HG03432 (cell line): Measurements from ENCODE around the gene RCC1.
"Not testable (repeated sequence)": the region's sequence is repeated elsewhere in the genome, so short reads cannot be mapped to it uniquely, and the experiment has no call there.

Experiments used
- ATAC-seq: cut with Tn5 transposase; IDR thresholded peaks from one replicate; pipeline ENCODE4 v1.9.1; 2021; ENCODE audit warnings: mild to moderate bottlenecking, moderate library complexity; ENCODE audit not compliant: unreplicated experiment

The RCC1 gene, protein sequence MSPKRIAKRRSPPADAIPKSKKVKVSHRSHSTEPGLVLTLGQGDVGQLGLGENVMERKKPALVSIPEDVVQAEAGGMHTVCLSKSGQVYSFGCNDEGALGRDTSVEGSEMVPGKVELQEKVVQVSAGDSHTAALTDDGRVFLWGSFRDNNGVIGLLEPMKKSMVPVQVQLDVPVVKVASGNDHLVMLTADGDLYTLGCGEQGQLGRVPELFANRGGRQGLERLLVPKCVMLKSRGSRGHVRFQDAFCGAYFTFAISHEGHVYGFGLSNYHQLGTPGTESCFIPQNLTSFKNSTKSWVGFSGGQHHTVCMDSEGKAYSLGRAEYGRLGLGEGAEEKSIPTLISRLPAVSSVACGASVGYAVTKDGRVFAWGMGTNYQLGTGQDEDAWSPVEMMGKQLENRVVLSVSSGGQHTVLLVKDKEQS

GRCh38 chr1:28505406-28506187 lies at the start of gene RCC1:
RCC1 (plus strand) TSS chr1:28506043; CDS start chr1:28529867, 23,824 bp downstream.
- ATAC-seq, result peak; percentile 81

DNA sequence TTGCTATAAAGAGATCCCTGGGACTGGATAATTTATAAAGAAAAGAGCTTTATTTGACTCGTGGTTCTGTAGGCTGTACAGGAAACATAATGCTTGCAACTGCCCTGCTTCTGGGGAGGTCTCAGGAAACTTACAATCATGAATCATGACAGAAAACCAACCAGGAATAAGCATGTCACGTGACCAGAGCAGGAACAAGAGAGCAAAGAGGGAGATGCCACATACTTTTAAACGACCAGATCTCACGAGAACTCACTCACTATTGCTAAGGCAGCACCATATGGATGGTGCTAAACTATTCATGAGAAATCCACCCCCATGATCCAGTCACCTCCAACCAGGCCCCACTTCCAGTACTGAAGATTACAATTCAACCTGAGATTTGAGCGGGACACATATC lies 49.8 kb upstream of the RCC1 start:
- no peak for ATAC-seq

GRCh38 chr1:28457678-28458077 lies 48.2 kb upstream of the RCC1 start:
- ATAC-seq, result no peak

- no peak for ATAC-seq
These were observed 47.3 kb upstream of the RCC1 start for GRCh38 chr1:28458237-28459228.

- ATAC-seq, result no peak
These were observed 39.5 kb upstream of the RCC1 start for GRCh38 chr1:28466226-28466778.

DNA sequence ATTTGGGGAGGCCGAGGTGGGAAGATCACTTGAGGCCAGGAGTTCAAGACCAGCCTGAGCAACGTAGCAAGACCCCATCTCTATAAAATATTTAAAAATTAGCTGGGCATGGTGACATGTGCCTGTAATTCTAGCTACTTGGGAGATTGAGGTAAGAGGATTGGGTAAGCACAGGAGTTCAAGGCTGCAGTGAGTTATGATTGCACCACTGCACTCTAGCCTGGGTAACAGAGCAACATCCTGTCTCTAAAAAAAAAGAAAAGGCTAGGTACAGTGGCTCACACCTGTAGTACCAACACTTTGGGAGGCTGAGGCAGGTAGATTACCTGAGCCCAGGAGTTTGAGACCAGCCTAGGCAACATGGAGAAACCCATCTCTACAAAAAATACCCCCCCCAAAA lies 35.7 kb upstream of the RCC1 start:
- ATAC-seq, result no peak

GRCh38 chr1:28479497-28479896 lies 26.3 kb upstream of the RCC1 start:
- ATAC-seq, result not testable (repeated sequence)

- ATAC-seq, result no peak
These were observed 25.5 kb upstream of the RCC1 start for GRCh38 chr1:28480308-28480707.

DNA sequence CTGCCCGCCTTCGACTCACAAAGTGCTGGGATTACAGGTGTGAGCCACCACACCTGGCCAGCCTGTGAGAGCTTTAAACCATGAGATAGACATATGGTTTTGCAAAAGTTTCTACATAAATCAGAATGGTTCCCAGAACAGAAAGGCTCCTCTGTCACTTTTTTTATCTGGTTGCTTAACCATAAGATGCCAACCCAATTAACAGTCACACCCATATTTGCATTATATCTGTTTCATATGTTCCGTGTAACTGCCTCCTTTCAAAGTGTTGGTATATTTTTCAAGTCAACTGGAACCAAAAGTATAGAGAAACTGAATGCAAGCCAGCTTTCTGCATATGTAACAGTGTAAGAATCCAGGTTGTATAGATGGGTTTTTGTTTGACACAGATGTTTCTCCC lies 23.7 kb upstream of the RCC1 start:
- no peak for ATAC-seq

DNA sequence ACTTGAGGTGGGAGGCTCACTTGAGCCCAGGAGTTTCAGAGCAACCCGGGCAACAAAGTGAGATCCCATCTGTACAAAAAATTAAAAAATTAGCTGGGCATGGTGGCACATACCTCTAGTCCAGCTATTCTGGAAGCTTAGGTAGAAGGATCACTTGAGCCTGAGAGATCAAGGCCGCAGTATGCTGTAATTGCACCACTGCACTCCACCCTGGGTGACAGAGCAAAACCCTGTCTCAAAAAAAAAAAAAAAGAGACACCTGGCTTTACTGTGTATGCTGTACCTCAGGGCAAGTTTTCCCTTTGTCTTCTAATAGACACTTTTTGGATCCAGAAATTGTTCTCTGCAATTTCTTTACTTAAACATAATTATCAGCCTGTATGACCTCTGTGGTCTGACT lies 23.1 kb upstream of the RCC1 start:
- ATAC-seq, result no peak

DNA sequence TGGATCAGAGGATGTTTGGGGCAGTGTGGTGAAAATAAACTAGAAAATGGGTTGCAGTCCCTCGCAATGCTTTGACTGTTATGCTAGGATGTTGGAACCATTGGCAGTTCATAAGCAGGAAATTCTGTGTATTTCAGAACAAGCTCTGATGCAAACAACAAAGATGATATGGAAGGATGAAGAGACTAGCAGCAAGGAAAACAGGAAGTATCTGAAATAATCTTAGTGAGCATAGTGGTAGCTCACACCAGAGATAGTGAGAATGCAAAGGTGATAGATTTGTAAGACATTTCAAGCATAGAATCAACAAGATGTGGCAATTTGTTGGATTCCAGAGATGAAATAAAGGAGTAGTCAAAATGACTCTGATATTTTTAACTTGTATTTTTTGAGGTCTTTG lies 11.1 kb upstream of the RCC1 start:
- no peak for ATAC-seq

DNA sequence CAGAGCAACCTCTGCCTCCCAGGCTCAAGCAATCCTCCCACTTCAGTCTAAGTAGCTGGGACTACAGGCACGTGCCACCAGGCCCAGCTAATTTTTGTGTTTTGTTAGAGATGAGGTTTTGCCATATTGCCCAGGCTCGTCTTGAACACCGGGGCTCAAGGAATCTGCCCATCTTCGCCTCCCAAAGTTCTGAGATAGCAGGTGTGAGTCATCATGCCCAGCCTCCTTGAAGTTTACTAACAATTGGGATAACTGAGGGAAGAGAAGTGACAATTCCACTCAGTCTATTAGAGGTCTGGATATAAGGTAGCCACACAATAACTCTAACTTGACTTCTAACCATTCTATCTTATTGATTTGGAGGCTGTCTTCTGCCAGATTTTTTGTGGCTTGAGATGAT lies 6.3 kb upstream of the RCC1 start:
- no peak for ATAC-seq

- no peak for ATAC-seq
These were observed 3.9 kb upstream of the RCC1 start for GRCh38 chr1:28501925-28502324.

DNA sequence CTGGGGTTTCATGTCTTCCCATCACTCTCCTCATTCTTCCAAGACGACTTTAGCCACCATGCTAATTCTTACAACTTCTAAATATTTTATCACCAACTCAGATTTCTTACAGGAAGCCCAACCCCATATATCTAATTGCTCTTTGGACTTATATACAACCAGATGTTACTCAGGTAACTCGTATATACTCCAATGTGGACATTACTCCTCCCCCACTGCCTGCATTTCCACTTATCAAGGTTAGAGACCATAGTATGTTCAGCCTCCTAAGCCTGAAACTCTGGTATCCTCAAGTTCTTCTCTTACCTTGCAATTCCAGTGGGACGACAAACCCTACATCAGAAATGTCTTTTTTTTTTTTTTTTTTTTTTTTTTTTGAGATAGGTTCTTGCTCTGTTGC lies 2.7 kb upstream of the RCC1 start:
- ATAC-seq, result no peak

DNA sequence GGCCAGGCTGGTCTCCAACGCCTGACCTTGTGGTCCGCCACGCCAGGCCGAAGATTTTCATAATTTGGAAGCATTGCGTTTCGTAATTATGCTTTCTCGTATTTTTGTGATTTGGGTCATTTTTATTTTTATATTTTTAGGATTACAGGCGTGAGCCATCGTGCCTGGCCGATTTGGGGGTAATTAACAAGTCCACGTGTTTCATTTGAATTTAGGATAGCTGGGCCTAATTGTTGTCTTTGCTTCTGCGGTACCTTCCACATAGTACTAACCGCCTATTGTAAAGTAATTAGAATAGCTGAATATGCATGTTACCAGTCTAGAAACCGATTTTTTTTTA lies 1.0 kb downstream of the RCC1 start:
- ATAC-seq, result no peak

GRCh38 chr1:28507247-28507645 lies 1.4 kb downstream of the RCC1 start:
- no peak for ATAC-seq

GRCh38 chr1:28507646-28508434 lies 2.0 kb downstream of the RCC1 start:
- no peak for ATAC-seq

DNA sequence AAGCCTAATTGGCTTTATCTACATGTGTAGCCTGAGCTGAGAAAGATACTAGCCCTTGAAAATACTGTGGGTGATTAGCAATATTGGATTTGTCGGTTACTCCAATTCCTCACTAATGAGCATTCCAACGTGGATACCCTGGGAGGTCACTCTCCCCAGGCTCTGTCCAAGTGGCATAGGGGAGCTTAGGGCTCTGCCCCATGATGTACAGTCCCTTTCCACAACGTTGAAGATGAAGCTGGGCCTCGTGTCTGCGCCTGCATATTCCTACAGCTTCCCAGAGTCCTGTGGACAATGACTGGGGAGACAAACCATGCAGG lies 2.6 kb downstream of the RCC1 start:
- no peak for ATAC-seq

- ATAC-seq, result no peak
These were observed 3.9 kb downstream of the RCC1 start for GRCh38 chr1:28509705-28510272.
